ENCODE measurements around the gene DTL.
A peak's percentile ranks its signal among the peaks of the same experiment; 100 is the strongest.
"Not testable (repeated sequence)": the region's sequence is repeated elsewhere in the genome, so short reads cannot be mapped to it uniquely, and the experiment has no call there.

DTL gene

DNA sequence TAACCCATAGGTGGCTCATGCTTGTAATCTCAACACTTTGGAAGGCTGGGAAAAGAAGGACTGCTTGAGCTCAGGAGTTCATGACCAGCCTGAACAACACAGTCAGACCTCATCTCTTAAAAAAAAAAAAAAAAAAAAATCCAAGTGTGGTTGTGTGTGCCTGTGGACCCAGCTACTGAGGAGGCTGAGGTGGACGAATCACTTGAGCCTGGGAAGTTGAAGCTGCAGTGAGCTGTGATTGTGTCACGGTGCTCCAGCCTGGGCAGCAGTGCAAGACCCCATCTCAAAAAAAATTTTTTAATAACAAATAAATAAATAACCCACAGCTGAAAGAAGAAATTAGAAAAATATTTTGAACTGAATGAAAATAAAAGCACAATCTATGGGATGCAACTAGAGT, 14.0 kb upstream of the DTL start:
- TF ChIP-seq, protein P1, sequence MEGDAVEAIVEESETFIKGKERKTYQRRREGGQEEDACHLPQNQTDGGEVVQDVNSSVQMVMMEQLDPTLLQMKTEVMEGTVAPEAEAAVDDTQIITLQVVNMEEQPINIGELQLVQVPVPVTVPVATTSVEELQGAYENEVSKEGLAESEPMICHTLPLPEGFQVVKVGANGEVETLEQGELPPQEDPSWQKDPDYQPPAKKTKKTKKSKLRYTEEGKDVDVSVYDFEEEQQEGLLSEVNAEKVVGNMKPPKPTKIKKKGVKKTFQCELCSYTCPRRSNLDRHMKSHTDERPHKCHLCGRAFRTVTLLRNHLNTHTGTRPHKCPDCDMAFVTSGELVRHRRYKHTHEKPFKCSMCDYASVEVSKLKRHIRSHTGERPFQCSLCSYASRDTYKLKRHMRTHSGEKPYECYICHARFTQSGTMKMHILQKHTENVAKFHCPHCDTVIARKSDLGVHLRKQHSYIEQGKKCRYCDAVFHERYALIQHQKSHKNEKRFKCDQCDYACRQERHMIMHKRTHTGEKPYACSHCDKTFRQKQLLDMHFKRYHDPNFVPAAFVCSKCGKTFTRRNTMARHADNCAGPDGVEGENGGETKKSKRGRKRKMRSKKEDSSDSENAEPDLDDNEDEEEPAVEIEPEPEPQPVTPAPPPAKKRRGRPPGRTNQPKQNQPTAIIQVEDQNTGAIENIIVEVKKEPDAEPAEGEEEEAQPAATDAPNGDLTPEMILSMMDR (conservative IDR thresholded peaks at IDR 0.05; ENCODE audit: low read depth, low read length) = no peak
- H3K4me3 ChIP-seq (ENCODE audit: low read length) = no peak overlapping the region
- DNase-seq (ENCODE audit: low read depth) = no peak

DNA sequence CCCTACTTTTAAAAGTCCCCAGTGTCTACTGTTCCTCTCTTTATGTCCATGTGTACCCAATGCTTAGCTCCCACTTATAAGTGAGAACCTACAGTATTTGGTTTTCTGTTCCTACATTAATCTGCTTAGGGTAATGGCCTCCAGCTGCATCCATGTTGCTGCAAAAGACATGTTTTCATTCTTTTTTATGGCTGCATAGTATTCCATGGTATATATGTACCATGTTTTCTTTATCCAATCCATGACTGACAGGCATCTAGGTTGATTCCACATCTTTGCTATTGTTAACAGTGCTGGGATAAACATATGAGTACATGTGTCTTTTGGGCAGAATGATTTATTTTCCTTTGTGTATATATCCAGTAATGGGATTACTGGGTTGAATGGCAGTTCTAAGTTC, 12.6 kb upstream of the DTL start:
- not testable (repeated sequence) for DNase-seq (ENCODE audit: low read depth); H3K4me3 ChIP-seq (ENCODE audit: low read length)

DNA sequence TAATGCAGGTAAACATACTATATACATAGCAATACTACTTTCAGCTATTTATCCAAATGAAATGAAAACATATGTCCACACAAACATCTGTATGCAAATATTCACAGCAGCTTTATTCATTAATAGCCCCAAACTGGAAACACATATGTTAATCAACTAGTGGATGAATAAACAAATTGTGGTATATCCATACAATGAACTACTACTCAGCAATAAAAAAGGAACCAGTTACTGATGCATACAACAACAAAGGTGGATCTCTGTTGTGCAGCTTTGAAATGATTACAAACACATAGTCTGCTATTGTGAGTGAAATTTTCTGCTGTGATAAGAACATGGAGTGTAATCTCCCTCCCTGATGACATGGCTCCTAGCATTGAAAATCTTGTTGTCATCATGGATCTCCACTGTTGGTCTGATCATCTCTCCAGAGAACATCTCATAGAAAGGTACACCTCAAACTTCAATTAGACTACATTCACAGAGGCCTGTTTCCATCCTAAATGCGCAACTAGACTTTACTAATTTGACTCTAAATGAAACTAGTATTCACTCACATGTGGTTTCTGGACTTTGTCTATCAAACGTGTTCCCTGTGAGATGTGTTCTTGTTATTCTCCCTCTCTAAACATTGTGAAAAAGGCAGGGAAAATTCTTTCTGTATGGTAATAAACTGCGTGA, 10.9 kb upstream of the DTL start:
- H3K4me3 ChIP-seq (ENCODE audit: low read length) = no peak overlapping the region
- DNase-seq (ENCODE audit: low read depth) = no peak
- TF ChIP-seq, protein P1 (conservative IDR thresholded peaks at IDR 0.05; ENCODE audit: low read depth, low read length) = no peak

DNA sequence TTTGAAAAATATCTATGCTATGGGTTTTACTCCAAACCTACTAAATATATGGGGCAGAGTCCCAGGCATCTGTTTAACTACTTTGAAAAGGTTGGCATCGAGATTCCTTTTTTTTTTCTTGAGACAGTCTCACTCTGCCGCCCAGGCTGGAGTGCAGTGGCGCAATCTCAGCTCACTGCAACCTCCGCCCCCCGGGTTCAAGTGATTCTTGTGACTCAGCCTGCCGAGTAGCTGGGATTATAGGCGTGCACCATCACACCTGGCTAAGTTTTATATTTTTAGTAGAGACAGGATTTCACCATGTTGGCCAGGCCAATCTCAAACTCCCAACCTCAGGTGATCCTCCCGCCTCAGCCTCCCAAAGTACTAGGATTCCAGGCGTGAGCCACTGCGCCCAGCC, 7.8 kb upstream of the DTL start:
- H3K4me3 ChIP-seq (ENCODE audit: low read length); DNase-seq (ENCODE audit: low read depth): not testable (repeated sequence)

DNA sequence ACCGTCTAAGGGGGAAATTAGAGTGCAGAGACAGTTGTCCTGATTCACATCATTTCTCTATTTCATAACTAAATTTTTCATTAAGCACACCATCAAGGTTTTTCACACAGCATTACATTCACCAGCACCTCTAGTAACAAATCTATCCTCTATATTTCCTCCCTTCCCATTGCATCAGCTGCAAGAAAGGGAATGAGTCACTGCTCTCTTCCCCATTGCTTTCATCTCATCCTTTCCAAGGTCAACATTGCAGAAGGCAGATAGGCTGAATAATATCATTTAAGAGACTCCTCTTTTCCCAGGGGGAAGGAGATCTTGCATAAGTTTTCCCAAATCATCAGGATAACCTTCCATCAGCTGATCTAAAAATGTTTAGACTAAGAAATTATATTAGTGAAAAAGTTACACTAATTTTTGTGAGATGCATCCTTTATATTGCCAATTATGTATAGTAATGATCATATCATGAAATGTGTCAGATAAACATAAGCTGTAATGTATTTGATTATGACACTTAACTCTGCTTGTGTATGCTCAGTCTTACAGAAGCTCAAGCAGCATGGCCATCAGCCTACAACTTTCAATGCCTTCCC, 4.5 kb upstream of the DTL start:
- DNase-seq (ENCODE audit: low read depth) = no peak
- TF ChIP-seq, protein P1 (conservative IDR thresholded peaks at IDR 0.05; ENCODE audit: low read depth, low read length) = no peak
- H3K4me3 ChIP-seq (ENCODE audit: low read length) = no peak overlapping the region

DNA sequence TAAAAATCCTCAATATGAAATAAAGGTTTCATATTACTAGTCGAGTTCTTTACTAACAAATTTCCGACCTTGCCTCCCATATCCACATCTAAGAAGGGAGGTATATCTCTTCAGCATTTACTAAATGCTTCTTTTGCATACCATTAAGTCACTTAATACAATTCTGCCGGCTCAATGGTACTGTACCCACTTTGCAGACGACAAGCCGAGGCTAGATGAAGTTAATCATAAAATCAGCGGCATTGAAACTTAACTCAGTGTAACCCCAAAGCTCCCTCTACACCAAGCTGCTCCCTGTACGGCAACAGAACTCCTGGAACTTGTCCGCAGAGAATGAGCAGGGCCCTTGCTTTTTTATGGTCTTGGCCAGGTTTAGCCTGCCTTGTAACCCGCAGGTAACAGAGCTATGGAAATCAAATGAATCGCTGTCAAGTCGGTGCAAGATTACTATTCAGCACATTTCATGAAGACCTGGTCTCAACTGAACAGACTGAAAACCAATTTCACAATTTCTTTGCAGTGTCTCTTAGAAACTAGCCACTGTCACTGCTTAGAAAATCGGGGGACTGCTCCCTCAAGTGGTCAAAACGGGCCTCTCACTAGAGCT, 929 bp upstream of the DTL start:
- TF ChIP-seq, protein P1 (conservative IDR thresholded peaks at IDR 0.05; ENCODE audit: low read depth, low read length) = no peak
- no peak for DNase-seq (ENCODE audit: low read depth)
- peak overlapping the region; percentile 65 for H3K4me3 ChIP-seq (ENCODE audit: low read length)

DNA sequence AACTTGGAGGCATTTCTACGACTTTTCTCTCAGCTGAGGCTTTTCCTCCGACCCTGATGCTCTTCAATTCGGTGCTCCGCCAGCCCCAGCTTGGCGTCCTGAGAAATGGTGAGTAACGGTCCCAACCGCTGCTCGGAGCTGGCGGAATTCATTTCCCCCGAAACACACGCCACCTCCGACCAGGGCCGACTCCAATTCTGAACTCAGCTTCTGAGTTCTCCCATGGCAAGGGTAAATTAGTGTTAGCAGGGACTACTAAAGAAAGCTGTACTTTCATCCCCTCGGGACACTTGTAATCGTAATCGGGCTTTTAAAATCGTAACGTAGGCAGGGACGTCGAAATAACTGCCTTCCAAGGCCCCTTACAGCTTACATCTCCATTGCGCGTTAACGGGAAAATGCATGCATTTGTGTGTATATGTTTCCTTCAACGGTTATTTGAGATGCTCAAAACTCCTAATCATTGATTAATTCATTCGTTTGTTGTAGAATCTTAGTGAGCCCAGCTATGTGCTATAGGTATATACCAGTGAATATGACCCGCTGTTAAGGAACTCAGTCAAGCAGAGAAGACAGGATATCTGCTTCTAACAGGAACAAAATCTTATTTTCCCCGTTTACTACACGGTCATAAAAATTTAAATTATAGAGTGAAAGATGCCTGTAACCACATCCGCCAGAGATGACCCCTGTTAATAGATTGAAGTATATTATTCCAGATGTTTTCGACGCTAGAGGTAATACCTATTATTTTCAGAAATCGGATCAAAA, 472 bp downstream of the DTL start:
- DNase-seq (ENCODE audit: low read depth) = no peak
- peak overlapping the region; percentile 65 for H3K4me3 ChIP-seq (ENCODE audit: low read length)
- TF ChIP-seq, protein P1 (conservative IDR thresholded peaks at IDR 0.05; ENCODE audit: low read depth, low read length) = no peak

Data from retinal pigment epithelial cell (primary cell).